ENCODE results near the gene PTH1R.
A peak's percentile ranks its signal among the peaks of the same experiment; 100 is the strongest.

PTH1R gene

GRCh38 chr3:46877406-46878125 is at the start of gene PTH1R:
PTH1R (plus strand) TSS chr3:46877721; CDS start chr3:46883560, 5,839 bp downstream.
- no peak for DNase-seq

DNA sequence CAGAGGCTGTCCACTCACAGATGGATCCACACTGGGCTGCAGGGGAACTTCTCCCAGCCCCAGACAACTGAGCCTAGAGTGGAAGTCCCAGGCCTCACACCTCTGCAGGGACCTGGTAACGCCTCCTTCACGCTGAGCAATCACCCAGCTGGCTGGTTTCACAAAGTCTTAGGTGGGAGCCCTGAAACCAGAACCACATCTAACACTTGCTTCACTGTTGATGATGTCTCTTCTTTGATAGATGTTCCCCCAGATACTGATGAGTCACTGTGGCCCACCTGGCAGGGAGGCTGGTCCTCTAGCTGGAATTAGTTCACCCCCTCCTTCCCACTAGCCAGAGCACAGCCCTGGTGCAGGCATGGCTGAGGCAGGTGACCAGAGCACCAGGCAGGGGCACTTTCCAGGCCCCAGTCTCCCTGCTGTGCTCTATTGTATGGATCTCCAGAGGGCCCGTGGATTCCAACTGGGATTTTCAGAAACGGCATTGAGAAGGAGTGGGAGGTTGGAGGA is 47.8 kb upstream of the PTH1R start:
- DNase-seq = peak; percentile 85

DNA sequence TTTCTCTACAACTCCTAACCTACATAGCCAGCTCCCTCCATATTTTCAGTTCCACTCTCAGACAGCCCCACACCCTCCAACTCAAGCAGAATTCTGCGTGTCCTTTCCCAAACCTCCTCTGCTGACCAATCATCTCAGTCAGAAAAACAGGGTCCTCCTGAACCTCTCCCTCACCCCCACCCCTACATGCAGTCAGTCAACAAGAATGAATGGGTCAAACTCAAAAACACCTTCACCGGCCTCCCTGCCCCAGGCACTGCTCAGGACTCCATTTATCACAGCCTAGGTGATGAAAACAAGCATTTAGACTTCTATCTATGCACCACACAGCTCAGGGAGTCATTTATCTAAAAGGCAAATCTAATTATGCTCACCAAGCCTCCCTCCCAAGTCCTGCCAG is 46.7 kb upstream of the PTH1R start:
- DNase-seq = no peak

DNA sequence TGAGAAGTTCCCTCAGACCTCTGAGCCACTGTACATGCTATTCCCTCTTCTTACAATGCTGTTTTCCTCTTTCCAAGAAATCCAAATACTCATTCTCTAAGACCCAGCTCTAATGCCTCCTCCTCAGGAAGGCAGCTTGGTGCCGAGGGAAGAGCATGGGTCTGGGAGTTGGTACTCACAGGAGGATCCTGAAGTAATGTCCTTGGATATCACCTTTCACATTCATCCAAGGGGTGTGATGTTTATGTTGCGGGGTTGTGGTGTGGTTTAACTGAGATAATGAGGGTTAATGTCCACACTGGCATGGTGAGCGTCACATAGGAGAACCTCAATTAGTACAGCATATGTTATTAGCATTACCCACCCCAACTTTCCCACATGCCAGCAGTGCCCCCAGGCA is 46.2 kb upstream of the PTH1R start:
- no peak for DNase-seq

DNA sequence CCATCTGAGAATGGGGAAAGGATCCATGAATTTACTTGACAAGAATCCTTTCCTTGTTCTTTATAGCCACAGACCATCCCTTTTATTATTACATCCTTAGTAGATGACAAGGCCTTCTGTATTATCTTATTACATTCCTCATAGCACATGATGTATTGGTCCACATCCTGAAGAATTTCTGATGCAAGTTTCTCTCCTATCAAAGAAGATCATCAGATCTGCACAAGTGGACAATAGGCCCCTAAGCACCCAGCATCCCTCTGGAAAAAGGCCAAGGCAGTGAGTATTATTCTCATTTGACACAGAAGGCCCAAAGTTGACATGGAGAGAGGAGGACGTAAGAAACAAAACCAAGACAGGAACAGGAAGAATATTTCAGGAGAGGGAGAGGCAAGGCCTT is 45.7 kb upstream of the PTH1R start:
- no peak for DNase-seq

GRCh38 chr3:46833346-46834300 is 43.9 kb upstream of the PTH1R start:
- no peak for DNase-seq

DNA sequence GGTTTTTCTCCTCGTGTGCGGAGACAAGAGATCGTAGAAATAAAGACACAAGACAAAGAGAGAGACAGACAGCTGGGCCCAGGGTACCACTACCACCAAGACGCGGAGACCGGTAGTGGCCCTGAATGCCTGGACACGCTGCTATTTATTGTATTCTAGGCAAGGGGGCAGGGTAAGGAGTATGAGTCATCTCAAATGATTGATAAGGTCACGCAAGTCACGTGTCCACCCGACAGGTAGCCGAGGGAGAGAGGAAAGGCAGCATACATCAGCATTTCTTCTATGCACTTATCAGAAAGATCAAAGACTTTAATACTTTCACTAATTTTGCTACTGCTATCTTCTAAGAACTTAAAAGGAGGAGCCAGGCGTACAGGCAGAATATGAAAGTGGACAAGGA is 42.5 kb upstream of the PTH1R start:
- DNase-seq = no peak

DNA sequence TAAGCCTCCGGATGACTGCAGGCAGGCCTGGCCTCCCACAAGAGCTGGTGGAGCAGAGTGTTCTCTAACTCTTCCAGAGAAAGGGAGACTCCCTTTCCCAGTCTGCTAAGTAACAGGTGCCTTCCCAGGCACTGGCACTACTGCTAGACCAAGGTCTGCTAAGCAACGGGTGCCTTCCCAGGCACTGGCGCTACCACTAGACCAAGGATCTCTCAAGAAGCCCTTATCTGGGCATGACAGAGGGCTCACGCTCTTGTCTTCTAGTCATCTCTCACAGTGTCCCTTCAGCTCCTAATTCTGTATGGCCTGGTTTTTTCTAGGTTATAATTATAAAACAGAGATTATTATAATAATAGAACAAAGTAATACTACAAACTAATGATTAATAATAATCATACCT is 42.0 kb upstream of the PTH1R start:
- no peak for DNase-seq

DNA sequence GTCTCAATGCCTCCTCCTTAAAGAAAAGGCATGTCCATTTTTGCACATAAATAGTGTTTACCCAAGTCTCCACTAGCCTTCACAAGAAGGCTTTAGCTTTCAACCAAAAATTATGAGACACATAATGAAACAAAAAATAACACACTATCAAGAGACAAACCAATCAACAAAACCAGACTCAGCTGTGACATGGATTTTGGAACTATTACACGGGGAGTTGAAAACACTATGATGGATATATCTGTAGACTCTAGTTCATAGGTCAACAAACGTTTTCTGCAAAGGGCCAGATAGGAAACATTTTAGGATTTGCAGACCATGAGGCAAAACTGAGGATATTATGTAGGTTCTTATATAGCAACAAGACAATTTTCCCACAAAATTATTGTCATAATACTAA is 39.2 kb upstream of the PTH1R start:
- no peak for DNase-seq

DNA sequence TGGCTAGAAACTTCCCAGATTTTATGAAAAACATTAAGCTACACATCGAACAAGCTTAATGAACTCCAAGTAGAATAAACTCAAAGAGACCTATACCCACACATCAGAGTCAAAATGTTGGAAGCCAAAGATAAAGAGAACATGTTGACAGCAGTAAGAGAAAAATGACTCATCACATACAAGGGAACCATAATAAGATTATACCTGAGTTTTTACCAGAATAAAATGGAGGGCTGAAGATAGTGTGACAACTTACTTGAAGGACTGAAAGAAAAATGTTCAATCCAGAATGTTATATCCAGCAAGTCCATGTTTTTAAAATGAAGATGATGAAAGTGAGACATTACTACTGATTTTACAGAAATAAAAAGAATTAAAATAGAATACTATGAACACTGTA is 37.0 kb upstream of the PTH1R start:
- DNase-seq = no peak

GRCh38 chr3:46843508-46843907 is 34.0 kb upstream of the PTH1R start:
- DNase-seq = no peak

- no peak for DNase-seq
These were observed 33.1 kb upstream of the PTH1R start for GRCh38 chr3:46844397-46844796.

GRCh38 chr3:46844881-46845312 is 32.6 kb upstream of the PTH1R start:
- no peak for DNase-seq

GRCh38 chr3:46845397-46845859 is 32.1 kb upstream of the PTH1R start:
- DNase-seq = peak; percentile 74

DNA sequence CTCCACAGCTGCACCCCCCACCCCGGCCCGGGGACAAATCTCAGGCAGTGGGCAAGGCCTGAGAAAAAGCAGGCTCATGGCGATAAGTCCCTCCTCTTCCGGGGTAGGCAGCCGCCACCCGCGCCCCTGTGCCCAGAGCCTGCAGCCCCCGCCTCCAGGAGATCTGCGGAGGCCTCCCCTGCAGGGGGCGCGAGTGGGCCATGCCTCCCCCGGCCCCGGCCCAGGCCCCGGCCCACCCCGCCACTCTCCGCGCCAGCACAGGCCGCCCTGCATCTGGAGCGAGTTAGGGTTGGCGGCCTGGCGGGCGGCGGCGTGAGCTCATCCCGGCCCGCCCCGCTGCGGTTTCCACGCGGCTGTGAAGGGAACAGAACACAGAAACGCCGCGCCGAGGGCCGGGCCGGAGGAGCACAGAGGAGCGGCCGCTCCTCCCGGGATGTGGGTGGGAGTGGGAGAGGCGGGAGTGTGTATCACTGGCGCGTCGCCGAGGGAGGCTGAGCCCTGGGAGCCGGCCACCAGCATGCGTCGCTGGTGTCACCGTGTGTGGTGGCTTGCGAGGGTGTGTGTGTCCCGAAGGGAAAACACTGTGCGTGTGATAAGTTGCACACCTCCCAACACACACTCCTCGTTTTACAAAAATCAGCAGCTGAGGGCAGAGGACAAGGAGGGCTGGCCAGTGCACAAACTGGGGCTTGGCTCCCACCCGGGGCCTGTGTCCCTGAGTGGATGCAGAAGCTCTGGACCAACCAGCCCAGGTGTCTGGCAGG is 31.5 kb upstream of the PTH1R start:
- peak; percentile 78 for DNase-seq

DNA sequence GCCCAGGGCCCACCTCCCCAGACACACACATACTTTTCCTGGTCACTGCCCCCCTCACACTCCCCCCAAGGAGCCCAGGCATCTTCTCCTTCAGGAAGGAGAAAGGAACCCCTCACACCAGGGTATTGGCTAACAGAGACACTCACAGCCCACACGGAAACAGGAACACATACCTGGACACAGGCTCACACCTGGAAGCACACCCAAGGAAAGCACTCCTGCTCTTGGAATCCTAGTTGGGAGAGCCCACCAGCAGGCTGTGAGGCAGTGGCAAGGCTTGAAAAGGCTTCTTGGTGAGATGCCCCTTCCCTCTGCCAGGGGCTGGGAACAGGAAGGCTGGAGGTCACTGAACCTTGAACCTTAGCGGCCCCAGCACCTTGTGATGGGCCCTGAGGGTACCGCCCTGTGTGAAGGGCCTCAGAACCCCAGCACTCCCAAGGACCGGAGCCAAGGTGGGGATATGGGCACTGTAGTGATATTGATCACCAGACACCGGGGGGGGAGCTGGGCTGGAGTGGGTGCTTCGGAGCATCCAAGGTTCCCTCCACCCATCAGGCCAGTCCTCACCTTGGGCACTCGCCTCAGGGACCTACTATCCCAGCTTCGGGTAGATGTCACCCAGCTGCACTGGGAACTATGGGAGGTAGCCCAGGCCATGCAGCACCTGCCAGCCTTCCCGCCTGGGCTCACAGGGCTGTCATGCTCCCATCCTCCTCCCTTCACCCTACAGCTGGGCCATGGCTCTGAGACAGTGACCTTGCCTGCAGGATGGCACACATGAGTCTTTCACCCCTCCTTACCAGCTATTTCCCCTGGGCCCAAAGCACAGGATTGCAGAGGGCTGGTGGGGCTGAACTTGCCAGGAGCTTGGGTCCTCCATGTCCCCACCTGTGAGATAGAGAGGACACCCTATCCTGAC is 30.6 kb upstream of the PTH1R start:
- DNase-seq = no peak

- no peak for DNase-seq
These were observed 29.8 kb upstream of the PTH1R start for GRCh38 chr3:46847744-46848143.

DNA sequence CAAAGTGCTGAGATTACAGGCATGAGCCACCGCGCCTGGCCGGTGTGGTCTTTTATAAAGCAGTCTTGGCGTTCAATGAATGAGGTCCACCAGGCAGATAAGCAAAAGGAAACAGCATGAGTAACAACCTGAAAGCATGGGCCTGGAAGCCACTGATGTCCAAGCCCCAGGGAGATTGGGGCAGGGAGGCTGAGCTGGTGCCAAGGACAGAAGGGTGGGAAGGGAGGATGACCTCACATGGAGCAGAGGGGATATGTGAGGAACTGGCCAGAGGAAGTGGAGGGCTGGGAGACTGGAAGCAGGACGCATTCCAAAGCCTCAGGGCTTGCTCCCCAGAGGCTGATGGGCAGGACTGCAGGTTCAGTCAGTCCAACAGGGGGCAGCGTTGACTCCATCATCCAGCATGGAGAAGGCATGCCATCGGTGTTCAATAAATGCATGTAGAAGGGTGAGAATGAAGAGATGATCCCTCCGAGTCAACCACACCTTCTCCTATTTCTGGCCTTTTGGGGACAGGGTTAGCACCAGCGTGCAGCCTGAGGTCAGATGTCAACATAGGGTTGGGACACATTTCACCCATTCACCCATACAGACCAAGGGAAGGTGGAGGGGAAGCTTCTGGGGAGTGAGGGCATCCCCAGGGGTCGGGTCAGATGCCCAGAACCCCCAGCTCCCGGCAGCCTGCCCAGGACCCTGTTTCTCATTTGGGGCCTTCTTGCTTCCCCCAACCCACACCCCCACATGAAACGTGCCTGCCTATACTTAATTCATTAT is 29.1 kb upstream of the PTH1R start:
- no peak for DNase-seq

- DNase-seq = no peak
These were observed 28.4 kb upstream of the PTH1R start for GRCh38 chr3:46849045-46849631.

GRCh38 chr3:46849686-46850467 is 27.6 kb upstream of the PTH1R start:
- no peak for DNase-seq
